HG02885 (cell line): Measurements from ENCODE around the gene BTG1.
"Not testable (repeated sequence)": the region's sequence is repeated elsewhere in the genome, so short reads cannot be mapped to it uniquely, and the experiment has no call there.

Source experiments
- ATAC-seq: cut with Tn5 transposase; IDR thresholded peaks from one replicate; pipeline ENCODE4 v1.9.1; 2021; ENCODE audit warnings: mild to moderate bottlenecking; ENCODE audit not compliant: unreplicated experiment, poor library complexity

Gene BTG1

DNA sequence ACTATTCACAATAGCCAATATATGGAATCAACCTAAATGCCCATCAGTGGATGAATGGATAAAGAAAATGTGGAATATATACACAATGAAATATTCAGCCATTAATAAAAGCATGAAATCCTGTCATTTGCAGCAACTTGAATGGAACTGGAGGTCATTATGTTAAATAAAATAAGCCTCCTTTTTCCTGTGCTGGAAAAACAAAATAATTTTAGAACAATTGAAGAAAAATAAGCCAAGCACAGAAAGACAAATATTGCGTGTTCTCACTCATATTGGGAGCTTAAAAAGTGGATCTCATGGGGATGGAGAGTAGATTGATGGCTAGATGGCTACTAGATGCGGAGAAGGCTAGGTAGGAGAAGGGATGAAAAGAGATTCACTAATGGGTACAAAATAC, 6.3 kb upstream of the BTG1 start:
- no peak for ATAC-seq

DNA sequence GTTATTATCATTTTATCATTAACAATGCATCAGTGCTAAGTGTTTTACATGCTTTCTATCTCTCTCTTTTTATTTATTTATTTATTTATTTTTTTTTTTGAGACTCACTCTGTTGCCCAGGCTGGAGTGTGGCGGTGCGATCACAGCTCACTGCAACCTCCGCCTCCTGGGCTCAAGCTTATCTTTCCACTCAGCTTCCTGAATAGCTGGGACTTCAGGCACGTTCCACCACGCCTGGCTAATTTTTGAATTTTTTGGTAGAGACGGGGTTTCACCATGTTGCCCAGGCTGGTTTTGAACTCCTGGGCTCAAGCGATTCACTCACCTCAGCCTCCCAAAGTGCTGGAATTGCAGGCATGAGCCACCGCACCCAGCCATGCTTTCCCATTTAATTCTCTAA, 3.9 kb upstream of the BTG1 start:
- no peak for ATAC-seq

DNA sequence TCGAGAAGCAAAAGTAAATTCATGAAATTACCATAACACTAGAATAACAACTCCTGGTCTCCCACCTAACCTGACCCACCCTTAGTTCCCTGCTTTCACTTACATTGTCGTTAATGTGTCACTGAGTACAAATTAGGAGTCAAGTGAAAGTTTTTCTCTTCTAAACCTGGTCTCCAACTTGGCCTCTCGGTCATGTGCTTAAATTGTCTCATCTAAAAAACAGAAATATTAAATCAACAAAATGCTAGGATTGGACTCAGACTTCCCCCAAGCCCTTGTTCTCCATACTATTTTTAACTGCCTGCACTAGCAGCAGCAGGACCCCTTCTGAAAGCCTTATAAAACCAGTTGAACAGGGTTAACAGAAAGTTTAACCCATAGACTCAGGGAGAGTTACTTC, 1.8 kb upstream of the BTG1 start:
- no peak for ATAC-seq

DNA sequence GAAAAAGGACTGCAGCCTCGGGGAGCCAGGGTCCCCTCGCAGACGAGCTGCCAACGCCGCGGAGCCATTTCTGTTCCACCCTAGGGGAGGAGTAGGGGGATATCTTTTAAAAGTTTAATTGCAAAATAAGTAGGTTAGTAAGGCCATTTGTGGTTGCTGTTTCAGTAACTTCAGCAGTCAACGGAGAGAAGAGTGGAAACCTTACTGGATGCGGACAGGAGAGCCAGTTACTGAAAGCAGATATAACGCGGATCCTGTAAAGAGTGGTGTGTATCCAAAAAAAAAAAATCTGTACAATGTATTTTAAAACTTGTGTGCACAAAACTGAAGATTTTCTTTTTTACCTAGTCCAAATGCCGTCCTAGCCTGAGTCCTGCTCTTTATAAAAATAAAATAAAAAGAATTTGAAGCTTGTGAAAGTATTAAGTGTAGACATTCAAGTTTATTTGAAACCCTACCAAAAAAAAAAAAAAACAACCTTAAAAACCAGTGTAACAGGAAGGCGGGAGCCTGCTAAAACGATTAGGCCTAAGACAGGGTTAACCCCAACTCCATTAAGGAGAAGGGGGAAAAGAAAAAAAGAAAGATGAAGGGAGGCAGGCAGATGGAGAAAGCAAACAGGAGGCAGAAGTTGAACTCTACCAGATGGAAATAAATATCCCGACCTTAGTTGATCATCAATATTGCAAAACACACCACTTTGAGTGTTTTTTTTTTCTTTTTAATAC, 1.0 kb upstream of the BTG1 start:
- no peak for ATAC-seq

DNA sequence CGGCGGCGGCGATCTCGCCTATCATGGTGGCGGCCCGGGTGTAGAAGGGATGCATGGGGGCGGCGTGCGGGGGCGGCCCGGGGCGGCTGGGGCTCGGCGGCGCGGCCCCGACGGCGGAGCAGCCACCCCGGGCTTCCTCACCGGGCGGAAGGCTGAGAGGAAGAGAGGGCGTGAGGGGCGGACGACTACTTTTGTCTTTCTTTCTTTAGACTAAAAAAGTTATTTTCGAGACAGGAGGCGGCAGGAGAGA, 240 bp downstream of the BTG1 start:
- peak; percentile 7 for ATAC-seq

DNA sequence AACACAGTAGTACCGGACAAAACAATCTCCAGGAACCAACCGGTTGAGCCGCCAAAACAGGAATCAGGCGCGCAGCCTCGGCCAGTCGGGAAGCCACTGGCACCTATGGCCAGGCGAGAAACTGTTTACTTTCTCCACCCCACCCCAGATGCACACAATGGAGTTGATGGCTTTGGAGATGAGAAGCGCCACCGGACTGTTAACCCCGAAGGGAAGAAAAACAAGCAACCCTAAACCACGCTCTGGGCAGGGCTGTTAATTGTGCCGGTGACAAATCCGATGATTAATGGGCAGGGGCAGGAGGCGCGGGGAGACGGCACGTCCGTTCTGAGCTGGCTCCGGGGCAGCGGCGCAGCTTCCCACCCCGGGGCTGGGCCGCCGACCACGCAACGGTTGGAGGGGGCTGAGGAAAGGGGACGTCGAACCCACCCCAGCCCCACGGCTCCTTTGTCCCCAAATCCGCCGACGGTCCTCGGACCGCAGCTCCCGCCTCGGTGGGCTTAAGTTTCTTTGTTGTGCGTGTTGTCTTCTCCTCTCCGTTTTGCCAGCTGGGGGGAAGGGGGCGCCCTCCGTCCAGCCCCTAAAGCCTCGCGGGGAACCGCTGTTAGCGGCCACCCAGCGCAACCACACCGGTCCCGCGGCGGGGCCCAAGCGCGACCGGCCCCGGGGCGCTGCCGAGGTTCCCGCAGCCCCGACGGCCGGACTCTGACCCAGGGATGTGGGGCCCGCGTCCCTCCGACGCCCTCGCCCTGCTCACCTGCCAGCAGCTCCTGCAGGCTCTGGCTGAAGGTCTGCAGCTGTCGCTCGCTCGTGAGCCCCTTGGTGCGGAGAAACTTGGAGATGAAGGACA, 790 bp downstream of the BTG1 start:
- peak; percentile 0 for ATAC-seq

DNA sequence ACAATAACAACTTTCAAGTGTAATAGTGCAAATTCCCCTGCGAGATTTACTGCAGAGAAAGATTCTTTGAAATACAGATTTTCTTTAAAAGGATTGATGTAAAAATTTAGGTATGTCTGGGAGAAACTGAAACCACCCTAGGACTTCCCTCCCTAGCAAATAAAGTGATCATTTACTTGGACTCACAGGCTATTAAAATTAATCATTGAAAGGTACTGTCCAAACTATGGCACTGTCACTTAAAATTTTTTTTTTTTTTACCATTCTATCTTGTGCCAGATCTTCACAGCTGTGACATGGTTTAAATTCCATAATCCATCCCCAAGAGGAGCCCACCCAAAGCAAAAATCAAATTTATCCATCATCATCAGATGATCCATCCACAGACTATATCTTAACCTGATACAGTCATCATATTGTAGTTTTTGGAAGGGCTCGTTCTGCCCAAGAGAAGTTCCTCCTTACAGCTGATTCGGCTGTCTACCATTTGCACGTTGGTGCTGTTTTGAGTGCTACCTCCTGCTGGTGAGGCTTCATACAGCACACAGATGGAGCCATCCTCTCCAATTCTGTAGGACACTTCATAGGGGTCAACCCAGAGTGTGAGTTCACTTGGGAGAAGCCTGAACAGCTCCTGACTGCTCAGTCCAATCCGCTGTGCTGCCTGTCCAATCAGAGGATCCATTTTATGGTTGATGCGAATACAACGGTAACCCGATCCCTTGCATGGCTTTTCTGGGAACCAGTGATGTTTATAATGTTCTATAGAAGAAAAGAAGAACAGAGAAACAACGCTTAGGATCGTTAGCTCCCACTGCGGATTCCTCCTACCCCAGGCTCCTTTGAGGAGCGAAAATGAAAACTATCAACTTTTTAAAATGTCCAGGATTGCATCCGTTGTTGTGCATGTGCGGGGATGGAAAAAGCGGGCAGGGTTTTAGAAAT, 1.7 kb downstream of the BTG1 start:
- ATAC-seq: peak; percentile 28

DNA sequence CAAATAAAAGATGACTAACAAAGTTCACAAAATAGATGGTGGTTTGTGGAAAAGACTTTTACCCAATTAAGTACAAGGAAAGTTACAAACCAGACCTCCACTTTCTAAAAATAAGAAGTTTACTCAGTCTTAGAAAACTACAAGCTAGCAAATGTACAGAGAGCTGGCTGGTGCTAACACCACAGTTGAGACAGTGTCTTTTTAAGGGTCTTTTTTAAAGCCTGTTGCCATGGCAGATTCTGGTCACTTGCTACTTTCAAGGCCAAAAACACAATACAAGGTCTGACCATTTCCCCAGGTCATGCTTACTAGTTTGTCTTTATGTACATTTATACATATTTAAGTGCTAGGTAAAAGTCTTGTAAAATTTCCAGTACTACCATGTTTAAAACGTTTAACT, 2.4 kb downstream of the BTG1 start:
- ATAC-seq: no peak

DNA sequence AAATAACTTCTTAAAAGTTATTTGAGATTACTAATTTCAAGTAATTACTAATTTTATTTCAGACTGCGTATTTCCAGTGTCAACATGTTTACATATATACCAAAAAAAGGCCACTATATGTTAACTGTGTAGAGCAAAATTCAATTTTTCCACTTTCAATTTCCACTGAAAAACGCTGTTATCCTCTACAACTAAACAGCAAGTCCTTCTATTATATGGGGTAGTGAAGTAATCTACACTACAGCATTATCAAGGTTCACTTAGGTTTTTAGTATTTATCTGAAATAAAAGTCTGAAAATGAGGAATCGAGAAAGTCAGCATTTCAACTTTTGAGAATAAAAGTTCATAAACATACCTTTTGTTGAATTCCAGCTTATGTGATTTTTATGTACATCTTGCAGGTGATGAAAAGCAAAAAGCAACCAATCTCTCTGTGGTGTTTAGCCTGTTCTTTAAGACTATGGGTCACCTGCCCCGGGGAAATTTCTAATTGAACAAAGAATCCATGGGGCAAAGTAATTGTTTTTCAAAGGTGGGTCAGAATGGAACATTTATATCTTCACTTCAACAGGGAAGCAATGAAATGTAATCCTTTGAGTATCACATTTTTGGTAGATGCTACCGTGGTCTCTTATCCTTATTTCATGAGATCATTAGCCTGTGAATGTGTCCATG, 3.3 kb downstream of the BTG1 start:
- no peak for ATAC-seq

DNA sequence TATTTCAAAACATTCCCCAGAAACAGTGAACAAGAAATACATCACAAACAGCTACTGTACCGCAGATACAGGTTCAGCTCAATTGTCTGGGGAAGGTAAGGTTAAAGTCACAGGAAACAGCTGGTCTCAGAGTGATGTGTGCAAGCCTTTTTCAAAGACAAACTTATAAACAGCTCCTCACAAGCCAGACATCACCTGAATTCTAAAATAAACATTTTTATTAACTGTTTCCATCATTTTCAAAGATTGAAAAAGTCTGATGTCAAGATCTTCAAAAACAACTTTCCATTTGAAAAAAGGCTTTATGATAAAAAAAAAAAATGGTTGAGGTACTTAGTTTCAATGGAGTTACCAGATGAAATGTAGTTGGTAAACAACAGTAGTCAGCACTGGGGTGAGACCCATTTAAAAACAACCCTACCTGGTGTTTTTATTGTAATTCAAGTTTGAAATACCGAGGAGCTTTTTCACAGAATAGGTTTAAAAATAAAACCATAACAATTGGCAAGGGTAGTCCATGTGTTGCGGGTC, 4.0 kb downstream of the BTG1 start:
- ATAC-seq: no peak

DNA sequence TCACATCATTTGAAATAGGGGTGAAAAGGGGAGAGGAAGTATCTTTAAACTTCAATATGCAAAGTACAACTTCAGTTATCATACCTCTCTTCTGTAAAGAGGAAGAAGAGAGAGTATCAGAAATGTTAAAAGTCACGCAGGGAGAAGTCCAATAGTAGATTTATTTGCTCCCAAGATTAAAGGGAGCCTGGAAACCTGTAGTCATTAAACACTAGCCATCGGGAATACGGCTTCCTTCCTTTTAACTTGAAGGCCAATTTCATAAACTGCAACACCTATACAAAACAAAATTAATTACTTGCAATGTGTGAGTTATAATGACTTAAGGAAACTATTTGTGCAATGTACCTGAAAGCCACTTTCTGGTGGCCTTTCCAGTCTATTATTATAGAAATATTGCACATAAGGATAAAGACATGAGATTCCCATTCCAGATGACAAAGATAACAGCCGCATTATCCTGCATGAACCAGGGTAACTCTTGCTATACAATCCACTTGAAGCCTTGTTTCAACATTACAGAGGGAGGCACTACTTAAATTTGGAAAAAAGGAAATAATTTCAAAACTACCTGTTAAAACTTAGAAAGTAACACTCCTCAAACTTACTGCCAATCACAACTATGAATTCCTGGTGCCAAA, 4.6 kb downstream of the BTG1 start:
- ATAC-seq: no peak

DNA sequence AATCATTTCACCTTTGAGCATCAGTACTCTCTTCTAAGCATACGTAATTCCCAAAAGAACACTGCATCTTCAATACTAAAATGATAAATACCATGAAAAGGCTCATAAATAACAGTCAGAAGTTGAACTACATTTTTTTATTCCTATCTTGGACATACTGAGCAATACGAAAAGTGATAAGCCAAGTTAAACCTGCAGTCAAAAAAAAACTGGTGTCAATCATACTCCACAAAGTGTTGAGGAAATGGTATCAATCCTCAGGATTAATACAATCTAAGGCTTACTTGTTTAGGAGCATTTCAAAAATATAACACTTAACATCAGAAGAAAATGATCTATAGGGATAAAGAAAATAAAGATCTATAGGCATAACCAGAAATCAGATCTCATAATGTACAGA, 5.5 kb downstream of the BTG1 start:
- no peak for ATAC-seq

DNA sequence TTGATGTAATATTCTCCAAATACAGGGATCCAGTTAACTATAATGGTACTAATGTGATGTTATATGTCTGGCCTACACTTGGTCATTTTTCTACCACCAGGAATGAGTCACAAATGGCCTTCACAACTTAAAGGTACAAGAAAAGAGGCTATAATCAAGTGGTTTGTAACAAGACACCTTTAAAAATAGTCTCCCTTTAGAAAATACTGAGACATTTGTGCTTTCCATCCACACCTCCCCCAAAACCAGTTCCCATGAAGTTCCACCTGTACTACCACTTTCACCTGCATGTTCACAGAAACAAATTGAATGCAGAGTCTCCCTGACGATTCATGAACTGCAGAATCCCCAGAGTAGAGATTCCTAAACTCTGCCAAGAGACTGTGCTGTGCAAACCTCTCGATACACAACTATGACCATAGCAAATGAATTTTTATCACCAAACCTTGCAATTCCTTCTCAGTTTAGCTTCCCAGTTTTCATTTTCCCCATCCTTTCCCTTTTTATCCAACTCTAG, 6.0 kb downstream of the BTG1 start:
- no peak for ATAC-seq

DNA sequence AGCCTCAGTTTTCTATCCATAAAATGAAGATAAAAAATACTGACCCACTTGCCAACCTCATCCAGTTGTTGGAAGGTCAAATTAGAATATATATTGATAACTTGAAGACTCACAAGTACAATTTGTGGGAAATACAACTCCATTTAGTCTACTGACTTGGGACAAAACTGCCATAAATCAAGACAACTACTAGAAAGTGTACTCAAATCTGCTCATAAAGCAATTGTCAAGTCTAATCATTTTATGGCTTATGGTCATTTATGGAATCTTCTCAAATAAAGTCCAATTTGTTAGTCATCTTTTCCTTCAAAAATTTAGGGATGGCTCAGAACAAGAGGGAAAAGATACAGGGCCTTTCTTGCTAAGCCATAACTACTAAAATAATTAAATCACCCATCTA, 7.0 kb downstream of the BTG1 start:
- ATAC-seq: no peak

DNA sequence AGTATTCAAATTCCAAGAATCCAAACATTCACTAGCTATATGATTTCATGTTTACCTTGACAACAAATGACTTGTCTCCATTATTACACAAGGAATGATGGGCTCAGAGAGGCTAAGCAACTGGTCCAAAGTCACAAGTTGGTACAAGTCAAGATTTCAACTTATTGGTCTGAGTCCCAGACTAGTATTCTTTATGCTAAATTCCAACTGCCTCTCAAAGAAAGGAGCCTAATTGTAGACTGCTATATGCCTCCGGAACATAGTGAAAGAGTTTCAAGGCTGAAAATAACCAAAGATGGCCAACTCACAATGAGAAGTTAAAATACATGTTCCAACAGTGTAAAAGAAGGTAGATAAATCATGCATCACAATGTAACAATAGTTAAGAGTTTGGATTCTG, 7.5 kb downstream of the BTG1 start:
- ATAC-seq: no peak

DNA sequence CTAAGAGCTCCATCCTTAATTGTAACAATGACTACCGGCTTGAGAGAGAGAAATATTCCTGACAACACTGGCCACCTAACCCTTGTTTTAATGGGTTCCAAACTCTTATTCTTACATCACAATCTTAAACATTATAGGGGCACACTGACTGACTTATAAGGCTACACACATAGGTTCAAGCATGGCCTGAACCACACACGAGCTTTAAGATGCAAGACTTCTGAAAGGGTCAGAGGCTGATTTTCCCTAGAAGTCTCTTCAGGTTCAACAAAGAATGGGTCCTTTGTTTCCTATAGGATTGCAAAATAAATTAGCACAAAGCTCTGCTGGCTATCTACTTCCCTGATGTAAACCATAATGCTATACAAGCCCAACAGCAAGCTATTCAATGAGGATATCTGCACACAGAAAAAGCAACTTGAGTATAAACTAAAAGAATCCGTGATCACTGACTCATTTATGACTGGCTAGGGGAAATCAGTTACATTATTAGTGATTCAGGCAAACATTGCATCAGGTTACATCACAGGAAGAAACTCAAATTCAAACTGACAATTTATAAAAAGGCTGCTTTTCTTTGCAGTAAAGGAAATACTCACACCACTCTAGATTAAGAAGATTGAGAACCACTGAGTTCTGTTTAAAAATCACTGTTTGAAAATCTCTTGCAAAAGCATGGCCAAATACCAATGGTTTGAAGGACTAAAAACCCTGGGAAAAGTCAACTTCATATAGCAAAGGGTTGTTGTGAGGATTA, 8.5 kb downstream of the BTG1 start:
- no peak for ATAC-seq

DNA sequence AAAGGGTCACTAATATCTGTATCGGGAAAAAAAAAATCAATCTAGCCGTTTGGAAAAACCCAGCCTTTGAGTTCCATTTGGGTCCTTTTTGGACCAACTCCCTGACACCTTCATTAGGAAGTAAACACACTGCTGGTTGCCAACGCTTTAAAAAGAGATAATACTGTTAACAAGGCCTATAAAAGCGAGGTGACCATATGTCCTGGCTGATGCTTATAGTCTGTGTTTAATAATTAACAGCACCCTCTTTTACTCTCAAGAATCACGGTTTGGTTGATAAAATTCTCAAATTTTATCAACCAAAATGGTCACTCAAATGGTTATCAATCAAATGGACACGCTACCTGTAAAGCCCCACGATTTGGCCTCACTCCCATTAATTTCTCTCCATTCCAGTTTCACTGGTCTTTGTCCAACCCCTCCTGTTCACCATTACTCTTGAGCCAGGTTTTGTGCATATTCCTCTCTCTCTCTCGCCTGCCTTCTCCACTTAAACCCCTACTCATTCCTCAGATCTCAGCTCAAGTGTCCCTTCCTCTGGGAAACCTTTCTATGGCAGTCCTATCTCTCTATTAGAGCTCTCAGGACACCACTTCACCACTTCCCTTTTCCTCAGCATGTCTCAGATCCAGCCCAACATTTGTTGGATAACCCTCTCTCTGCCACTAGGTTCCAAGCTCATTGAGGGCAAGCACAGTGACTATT, 9.5 kb downstream of the BTG1 start:
- no peak for ATAC-seq

DNA sequence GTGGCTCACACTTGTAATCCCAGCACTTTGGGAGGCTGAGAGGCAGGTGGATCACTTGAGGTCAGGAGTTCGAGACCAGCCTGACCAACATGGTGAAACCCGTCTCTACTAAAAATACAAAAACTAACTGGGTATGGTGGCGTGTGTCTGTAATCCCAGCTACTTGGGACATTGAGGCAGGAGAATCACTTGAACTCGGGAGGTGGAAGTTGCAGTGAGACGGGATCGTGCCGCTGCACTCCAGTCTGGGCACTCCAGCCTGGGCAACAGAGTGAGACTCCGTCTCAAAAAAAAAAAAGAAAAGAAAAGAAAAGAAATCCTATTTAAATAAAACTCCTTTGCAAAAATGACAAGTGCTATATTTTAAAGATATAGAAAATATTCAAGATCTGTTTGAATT, 10.1 kb downstream of the BTG1 start:
- ATAC-seq: not testable (repeated sequence)
